Retina (tissue), 1 donor: ENCODE measurements around the gene GPC6.

Experiments used
- DNase-seq: peaks from one replicate; pipeline ENCODE4 v3.0.0-alpha.2; 2016

GPC6 gene

GRCh38 chr13:94408314-94409036 lies 1181.9 kb downstream of the GPC6 start:
- DNase-seq, result no peak

- DNase-seq, result no peak
Observed at GRCh38 chr13:94411747-94412146, 1185.1 kb downstream of the GPC6 start.

GRCh38 chr13:94412870-94413597 lies 1186.4 kb downstream of the GPC6 start:
- DNase-seq, result no peak

- DNase-seq, result no peak
Observed at GRCh38 chr13:94413598-94413944, 1187.0 kb downstream of the GPC6 start.

- DNase-seq, result no peak
Observed at GRCh38 chr13:94414141-94414540, 1187.5 kb downstream of the GPC6 start.

GRCh38 chr13:94414708-94415107 lies 1188.1 kb downstream of the GPC6 start:
- DNase-seq, result no peak

- no peak for DNase-seq
Observed at GRCh38 chr13:94415500-94416237, 1189.1 kb downstream of the GPC6 start.

GRCh38 chr13:94416454-94417080 lies 1190.0 kb downstream of the GPC6 start:
- peak; percentile 38 for DNase-seq

GRCh38 chr13:94417294-94417693 lies 1190.7 kb downstream of the GPC6 start:
- DNase-seq, result no peak

GRCh38 chr13:94419304-94419924 lies 1192.8 kb downstream of the GPC6 start:
- DNase-seq, result no peak

- DNase-seq, result no peak
Observed at GRCh38 chr13:94419925-94420305, 1193.3 kb downstream of the GPC6 start.

- DNase-seq, result no peak
Observed at GRCh38 chr13:94427313-94427953, 1200.8 kb downstream of the GPC6 start.

GRCh38 chr13:94431574-94431973 lies 1205.0 kb downstream of the GPC6 start:
- no peak for DNase-seq

GRCh38 chr13:94431987-94432386 lies 1205.4 kb downstream of the GPC6 start:
- no peak for DNase-seq

- DNase-seq, result peak; percentile 82
Observed at GRCh38 chr13:94433055-94433961, 1206.7 kb downstream of the GPC6 start.

GRCh38 chr13:94435604-94436226 lies 1209.1 kb downstream of the GPC6 start:
- DNase-seq, result peak; percentile 46

GRCh38 chr13:94444826-94445225 lies 1218.2 kb downstream of the GPC6 start:
- no peak for DNase-seq

GRCh38 chr13:94454334-94454733 lies 1227.7 kb downstream of the GPC6 start:
- DNase-seq, result no peak

GRCh38 chr13:94454906-94455305 lies 1228.3 kb downstream of the GPC6 start:
- DNase-seq, result no peak

GRCh38 chr13:94455414-94455813 lies 1228.8 kb downstream of the GPC6 start:
- no peak for DNase-seq
